H1 (cell line): Measurements from ENCODE around the gene COL2A1. TPM values are rescaled to one million over a fixed set of nuclear protein-coding genes. Genes with fewer than 3 reads are reported as not detected.

Experiments
- CTCF ChIA-PET: fragments of 300-600 bp; sonication (Branson Sonifier 250); formaldehyde crosslinking; loops from one replicate; lab custom pipeline; 2021; ENCODE audit not compliant: partially characterized antibody; lab: Charles Lee
- POLR2A ChIA-PET: fragments of 300-600 bp; sonication (Branson Sonifier 250); formaldehyde crosslinking; loops from one replicate; lab custom pipeline; 2021; ENCODE audit warnings: inconsistent platforms; ENCODE audit not compliant: partially characterized antibody; lab: Charles Lee
- DNase-seq, 2 experiments: peaks; one replicate each; pipeline versions ENCODE4 v3.0.0 to v3.0.0-alpha.2; 2010 to 2022; ENCODE audit warnings: low spot score in 2 of 2, low read depth in 1 of 2, mixed read lengths in 1 of 2
- FAIRE-seq: peaks from 2 replicates; lab custom pipeline; 2011; peaks lifted over from hg19 to GRCh38; lab: Jason Lieb, UNC
- H2AFZ ChIP-seq: 2 replicates; pipeline ENCODE4 v1.8.1; 2012; ENCODE audit warnings: low read length, inconsistent platforms
- H2AK5ac ChIP-seq: 2 replicates; pipeline ENCODE4 v1.6.1; 2013; ENCODE audit warnings: low read depth, low read length
- H2BK120ac ChIP-seq: replicated peaks from 2 replicates; pipeline ENCODE3; 2013; ENCODE audit warnings: low read depth, low read length, inconsistent platforms
- H2BK12ac ChIP-seq: 2 replicates; pipeline ENCODE4 v1.6.1; 2013; ENCODE audit warnings: low read depth, low read length
- H2BK15ac ChIP-seq: 2 replicates; pipeline ENCODE4 v1.6.1; 2013; ENCODE audit warnings: low read length
- H2BK20ac ChIP-seq: 2 replicates; pipeline ENCODE4 v1.6.1; 2013; ENCODE audit warnings: low read length
- H2BK5ac ChIP-seq: 2 replicates; pipeline ENCODE4 v1.6.1; 2013; ENCODE audit warnings: low read depth, low read length
- H3K14ac ChIP-seq: 2 replicates; pipeline ENCODE4 v1.6.1; 2013; ENCODE audit warnings: inconsistent platforms; ENCODE audit not compliant: insufficient read length
- H3K18ac ChIP-seq: 2 replicates; pipeline ENCODE4 v1.6.1; 2013; ENCODE audit warnings: low read length; ENCODE audit errors: extremely low read depth
- H3K23ac ChIP-seq: 2 replicates; pipeline ENCODE4 v1.6.1; 2013; ENCODE audit warnings: inconsistent platforms; ENCODE audit not compliant: insufficient read length
- H3K23me2 ChIP-seq: 2 replicates; pipeline ENCODE4 v1.6.1; 2013; ENCODE audit warnings: low read depth, low read length
- H3K27ac ChIP-seq: 2 replicates; pipeline ENCODE4 v1.6.1; 2011; ENCODE audit warnings: low read depth, low read length, inconsistent platforms
- H3K27me3 ChIP-seq, 4 experiments: replicated peaks in 1 of 4; 1 replicate in 1 of 4; 2 replicates in 3 of 4; pipeline versions ENCODE4 v1.6.1 to v1.8.1; 2011 to 2013; ENCODE audit warnings: low read length in 3 of 4, mild to moderate bottlenecking in 3 of 4, inconsistent platforms in 2 of 4, mixed read lengths in 2 of 4, moderate library complexity in 1 of 4; ENCODE audit not compliant: control insufficient read depth in 3 of 4, insufficient read depth in 3 of 4; ENCODE audit errors: extremely low read depth in 1 of 4
- H3K36me3 ChIP-seq, 4 experiments: 2 replicates each; pipeline versions ENCODE4 v1.6.1 to v1.8.1; 2011 to 2013; ENCODE audit warnings: mild to moderate bottlenecking in 4 of 4, low read length in 3 of 4, moderate library complexity in 2 of 4, control low read depth in 1 of 4, inconsistent platforms in 1 of 4; ENCODE audit not compliant: insufficient read depth in 4 of 4, control insufficient read depth in 2 of 4
- H3K4ac ChIP-seq: replicated peaks from 2 replicates; pipeline ENCODE3; 2013; ENCODE audit warnings: low read length, low read depth, mixed read lengths, inconsistent platforms; ENCODE audit not compliant: insufficient read length
- H3K4me1 ChIP-seq, 4 experiments: replicated peaks in 1 of 4; 1 replicate in 1 of 4; 2 replicates in 3 of 4; pipeline versions ENCODE4 v1.6.1 to v1.8.1; 2011 to 2013; ENCODE audit warnings: low read length in 3 of 4, inconsistent platforms in 2 of 4, mixed read lengths in 1 of 4; ENCODE audit not compliant: insufficient read depth in 4 of 4, control insufficient read depth in 3 of 4
- H3K4me2 ChIP-seq, 2 experiments: 2 replicates each; pipeline versions ENCODE4 v1.6.1 to v1.8.1; 2011 to 2013; ENCODE audit warnings: low read depth in 2 of 2, low read length in 2 of 2, control low read depth in 1 of 2, inconsistent platforms in 1 of 2, mild to moderate bottlenecking in 1 of 2; ENCODE audit not compliant: insufficient read depth in 1 of 2
- H3K4me3 ChIP-seq, 4 experiments: fragments of 200-600, 300-600 bp in 1 of 4; sonication (generic), shearing (Covaris generic), sonication (Bioruptor Twin) in 1 of 4; 2 replicates each; pipeline versions ENCODE4 v1.5.1 to v1.8.1; 2011 to 2016; ENCODE audit warnings: low read length in 4 of 4, low read depth in 3 of 4, control low read depth in 2 of 4, inconsistent platforms in 2 of 4, mild to moderate bottlenecking in 2 of 4, mixed read lengths in 1 of 4, moderate library complexity in 1 of 4; ENCODE audit not compliant: insufficient read depth in 2 of 4; ENCODE audit errors: extremely low read depth in 1 of 4
- H3K56ac ChIP-seq: replicated peaks from 2 replicates; pipeline ENCODE3; 2013; ENCODE audit warnings: low read depth, mild to moderate bottlenecking, mixed read lengths, low read length, inconsistent platforms; ENCODE audit not compliant: insufficient read length
- H3K79me1 ChIP-seq: 2 replicates; pipeline ENCODE4 v1.6.1; 2013; ENCODE audit warnings: low read depth, low read length, control low read depth
- H3K79me2 ChIP-seq, 2 experiments: 2 replicates each; pipeline versions ENCODE4 v1.6.1 to v1.8.1; 2012 to 2013; ENCODE audit warnings: low read length in 2 of 2, mild to moderate bottlenecking in 2 of 2, inconsistent platforms in 1 of 2; ENCODE audit not compliant: insufficient read depth in 2 of 2, control insufficient read depth in 1 of 2
- H3K9ac ChIP-seq, 4 experiments: replicated peaks in 1 of 4; 1 replicate in 1 of 4; 2 replicates in 3 of 4; pipeline versions ENCODE4 v1.6.1 to v1.8.1; 2011 to 2013; ENCODE audit warnings: low read depth in 3 of 4, low read length in 3 of 4, control low read depth in 2 of 4, mild to moderate bottlenecking in 2 of 4, moderate library complexity in 2 of 4, inconsistent platforms in 1 of 4; ENCODE audit errors: extremely low read depth in 1 of 4
- H3K9me3 ChIP-seq, 2 experiments: 2 replicates each; pipeline versions ENCODE4 v1.6.1 to v1.8.1; 2012 to 2013; ENCODE audit warnings: mild to moderate bottlenecking in 2 of 2, moderate library complexity in 2 of 2, control low read depth in 1 of 2, inconsistent platforms in 1 of 2, low read depth in 1 of 2, low read length in 1 of 2, mixed read lengths in 1 of 2; ENCODE audit not compliant: insufficient read depth in 2 of 2
- H4K20me1 ChIP-seq, 2 experiments: replicated peaks in 1 of 2; 2 replicates each; pipeline versions ENCODE3 to v1.8.1; 2011 to 2013; ENCODE audit warnings: inconsistent platforms in 2 of 2, low read length in 2 of 2, mild to moderate bottlenecking in 1 of 2; ENCODE audit not compliant: insufficient read depth in 2 of 2, control insufficient read depth in 1 of 2
- H4K5ac ChIP-seq: 2 replicates; pipeline ENCODE4 v1.6.1; 2013; ENCODE audit warnings: low read length, low read depth, mixed read lengths, inconsistent platforms; ENCODE audit not compliant: insufficient read length
- H4K8ac ChIP-seq: 2 replicates; pipeline ENCODE4 v1.8.0; 2013; ENCODE audit warnings: mild to moderate bottlenecking, moderate library complexity, low read length, inconsistent platforms; ENCODE audit not compliant: insufficient read depth; ENCODE audit errors: extremely low read depth
- H4K91ac ChIP-seq: replicated peaks from 2 replicates; pipeline ENCODE3; 2013; ENCODE audit warnings: low read length, mixed read lengths, inconsistent platforms; ENCODE audit not compliant: insufficient read length
- EGR1 ChIP-seq: IDR thresholded peaks from 2 replicates; pipeline ENCODE4 v1.6.1; 2011; ENCODE audit warnings: low read depth, low read length, borderline replicate concordance
- EZH2 ChIP-seq: fragments of 200-600 bp; sonication (generic); IDR thresholded peaks from 2 replicates; pipeline ENCODE4 v1.7.1; 2012; ENCODE audit warnings: low read depth, mild to moderate bottlenecking, moderate library complexity, low read length, inconsistent platforms; ENCODE audit not compliant: severe bottlenecking
- JUND ChIP-seq: IDR thresholded peaks from 2 replicates; pipeline ENCODE4 v1.6.1; 2011; ENCODE audit warnings: mild to moderate bottlenecking, improper control_type of control experiment, low read length
- KDM1A ChIP-seq: fragments of 200-600, 300-600 bp; sonication (generic); IDR thresholded peaks from 2 replicates; pipeline ENCODE4 v1.7.1; 2016; ENCODE audit warnings: mild to moderate bottlenecking, low read length, borderline replicate concordance
- NANOG ChIP-seq: IDR thresholded peaks from 2 replicates; pipeline ENCODE4 v1.6.1; 2011; ENCODE audit warnings: low read length, low read depth, mild to moderate bottlenecking, inconsistent platforms; ENCODE audit not compliant: insufficient read depth, poor library complexity, severe bottlenecking
- TAF7 ChIP-seq: optimal IDR thresholded peaks from 2 replicates; pipeline ENCODE3; 2011; ENCODE audit warnings: low read depth, mild to moderate bottlenecking, inconsistent platforms, low read length, moderate library complexity, borderline replicate concordance
- WGBS, 2 experiments: shearing (Covaris generic) in 1 of 2; methylation state at CpG; one replicate each; pipeline versions ENCODE4 v1.1.6 to v1.1.7; 2013 to 2015; ENCODE audit warnings: low lambda C conversion rate in 2 of 2, mixed read lengths in 2 of 2, inconsistent platforms in 1 of 2, low coverage in 1 of 2, missing lambda C conversion rate in 1 of 2; ENCODE audit not compliant: insufficient replicate concordance in 2 of 2, insufficient coverage in 1 of 2, insufficient read length in 1 of 2; ENCODE audit errors: extremely low coverage in 1 of 2, missing lambda C conversion rate in 1 of 2; 5-methylcytosine and 5-hydroxymethylcytosine counted together
- polyA plus RNA-seq, 7 experiments: library from polyadenylated mRNA; depleted of rRNA in 3 of 7; stranded (reverse) in 5 of 7; unstranded in 2 of 7; fragments of >200 nt in 5 of 7; fragments of 200-250 nt in 2 of 7; gene quantifications; 1 replicate in 5 of 7; 2 replicates in 1 of 7; 4 replicates in 1 of 7; pipeline versions ENCODE4 v1.2.1 to v1.2.3, GENCODE V29; 2011 to 2013; ENCODE audit warnings: missing spikeins in 2 of 7, mixed read lengths in 2 of 7
- total RNA-seq: library from RNA; stranded (reverse); fragmentation: NEBNext Ultra II Directional; extraction: Animal tissue kit (Norgen Biotek cat#: 25700); gene quantifications from 2 replicates; pipeline ENCODE4 v1.2.1, GENCODE V29; 2021

Gene COL2A1
- total and polyA plus RNA-seq, 2 of the 8 experiments (the other 6 are each of a cell fraction or from before 2014, with no cell fraction given) = 4.2 to 14.6 TPM

DNA sequence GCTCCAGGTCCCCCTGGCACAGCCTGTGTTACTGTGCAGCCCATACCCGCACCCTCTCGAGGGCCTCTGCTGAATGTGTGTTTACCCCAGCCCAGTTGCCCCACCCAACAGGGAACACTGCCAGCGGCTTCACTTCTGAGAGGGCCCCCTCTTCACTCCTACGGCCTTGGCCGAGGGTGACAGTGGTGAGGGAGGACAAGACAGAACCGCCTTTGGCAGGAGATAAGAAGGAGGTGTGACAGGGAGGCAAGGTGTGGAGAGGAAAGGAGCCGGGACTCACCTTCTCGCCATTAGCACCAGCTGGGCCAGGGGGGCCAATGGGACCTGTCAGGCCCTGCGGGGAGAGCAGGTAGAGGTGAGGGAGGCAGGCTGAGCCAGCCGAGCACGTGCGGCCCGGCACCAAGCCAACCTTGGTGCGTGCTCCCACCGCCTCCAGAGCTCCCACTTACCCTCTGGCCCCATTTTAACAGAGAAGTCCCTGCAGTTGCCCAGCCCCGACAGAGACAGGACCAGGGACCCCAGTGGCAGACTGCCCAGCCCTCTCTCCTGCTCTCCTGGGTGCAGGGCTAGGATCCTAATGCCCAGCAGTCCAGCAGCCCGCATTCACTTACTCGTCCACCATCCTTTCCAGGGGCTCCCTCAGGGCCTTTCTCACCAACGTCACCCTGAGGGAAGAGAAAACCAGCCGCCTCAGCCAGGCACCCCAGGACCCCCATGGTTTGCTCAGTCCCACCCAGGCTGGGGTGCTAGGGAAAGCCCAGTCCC is 22.6 kb downstream of the COL2A1 start:
- DNase-seq (no peak), FAIRE-seq (no peak)
- no peaks in the 10 kb centered on the region for H3K27me3 ChIP-seq
- H3K79me2 ChIP-seq = no peaks in the 10 kb centered on the region
- no peak overlapping the region for H3K14ac ChIP-seq
- H3K4me1 ChIP-seq = no peaks in the 10 kb centered on the region
- no peak overlapping the region for H2AFZ ChIP-seq
- H3K4me3 ChIP-seq = no peak overlapping the region
- TF ChIP-seq KDM1A (no peak), TAF7 (no peak), EZH2 (no peak), JUND (no peak), EGR1 (no peak), NANOG (no peak)
- H3K18ac ChIP-seq = no peak overlapping the region
- H3K9ac ChIP-seq = no peak overlapping the region
- H3K36me3 ChIP-seq = no peaks in the 10 kb centered on the region
- no peaks in the 10 kb centered on the region for H4K20me1 ChIP-seq
- no peaks in the 10 kb centered on the region for H3K9me3 ChIP-seq
- H3K4ac ChIP-seq = no peak overlapping the region
- no peak overlapping the region for H4K91ac ChIP-seq
- H3K23ac ChIP-seq = no peak overlapping the region
- H4K8ac ChIP-seq = no peak overlapping the region
- no peak overlapping the region for H2BK120ac ChIP-seq
- no peak overlapping the region for H3K4me2 ChIP-seq
- H2AK5ac ChIP-seq = no peak overlapping the region
- WGBS, 2 experiments = 83% methylated on average over 12 of the region's 20 CpGs; no CpG with 5 or more reads in 1 of the 2 experiments
- ChIA-PET POLR2A (no interaction called here), CTCF (interaction anchor here (0.6 to 0.9 kb wide), 2 partner anchors 19 to 76 kb away, joined by 3 to 5 read pairs; partner anchors contain the start of gene TMEM106C)
- H3K23me2 ChIP-seq = no peaks in the 10 kb centered on the region
- no peak overlapping the region for H4K5ac ChIP-seq
- H2BK20ac ChIP-seq = no peak overlapping the region
- H2BK15ac ChIP-seq = no peak overlapping the region
- no peak overlapping the region for H2BK5ac ChIP-seq
- H3K27ac ChIP-seq = no peak overlapping the region
- no peak overlapping the region for H2BK12ac ChIP-seq
- no peaks in the 10 kb centered on the region for H3K79me1 ChIP-seq
- no peak overlapping the region for H3K56ac ChIP-seq
